GM10847 (cell line): ENCODE data around the gene NEK4.

Source experiments
- POLR2A ChIP-seq: IDR thresholded peaks from 2 replicates; pipeline ENCODE4 v1.6.1; 2011; ENCODE audit not compliant: insufficient read length; ENCODE audit errors: extremely low read depth

NEK4 gene

GRCh38 chr3:52787672-52788625, 17.2 kb upstream of the NEK4 start:
- TF ChIP-seq POLR2A: no peak

GRCh38 chr3:52787246-52787645, 16.5 kb upstream of the NEK4 start:
- TF ChIP-seq POLR2A: no peak

- no peak for TF ChIP-seq POLR2A
Measured at GRCh38 chr3:52786330-52787215, 15.8 kb upstream of the NEK4 start.

- TF ChIP-seq POLR2A: no peak
Measured at GRCh38 chr3:52784931-52785590, 14.3 kb upstream of the NEK4 start.

- TF ChIP-seq POLR2A: no peak
Measured at GRCh38 chr3:52784021-52784621, 13.4 kb upstream of the NEK4 start.

GRCh38 chr3:52783211-52783555, 12.4 kb upstream of the NEK4 start:
- no peak for TF ChIP-seq POLR2A

- no peak for TF ChIP-seq POLR2A
Measured at GRCh38 chr3:52782412-52783210, 11.9 kb upstream of the NEK4 start.

GRCh38 chr3:52781741-52782140, 11.0 kb upstream of the NEK4 start:
- no peak for TF ChIP-seq POLR2A

- no peak for TF ChIP-seq POLR2A
Measured at GRCh38 chr3:52779837-52780585, 9.3 kb upstream of the NEK4 start.

- TF ChIP-seq POLR2A: no peak
Measured at GRCh38 chr3:52779011-52779836, 8.5 kb upstream of the NEK4 start.

- TF ChIP-seq POLR2A: no peak
Measured at GRCh38 chr3:52777959-52778805, 7.4 kb upstream of the NEK4 start.
